Measurements from ENCODE around the gene DAD1.

DNA sequence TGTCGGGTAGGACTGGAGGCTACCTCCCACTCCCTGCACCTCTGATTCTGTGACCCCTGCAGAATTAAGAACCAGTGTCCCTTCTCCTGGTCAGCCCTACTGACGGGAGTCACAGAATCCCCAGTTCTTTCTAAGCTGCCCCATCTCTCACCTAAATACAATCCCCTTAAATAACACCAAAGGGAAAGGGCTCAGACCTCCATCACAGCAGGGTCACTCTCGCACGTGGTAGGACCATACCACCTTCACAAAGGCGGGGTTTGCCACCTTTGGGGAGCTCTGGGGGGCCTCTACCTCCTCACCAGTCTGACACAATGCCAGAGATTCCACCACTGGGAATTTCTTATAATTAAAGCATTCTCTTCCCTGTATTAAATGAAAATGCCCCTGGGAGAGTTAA is 35.6 kb downstream of the DAD1 start:
- TF ChIP-seq EZH2 (IDR thresholded peaks at IDR 0.05; ENCODE audit: borderline replicate concordance) (no peak), CTCF (IDR thresholded peaks at IDR 0.05; ENCODE audit: poor library complexity) (no peak), EZH2phosphoT487 (IDR thresholded peaks at IDR 0.05; ENCODE audit: low read depth, severe bottlenecking, unreplicated experiment) (no peak)
